C4-2B (cell line): ENCODE data around the gene HLF.
A peak's percentile ranks its signal among the peaks of the same experiment; 100 is the strongest.

Source experiments
- H3K27ac ChIP-seq: fragments of 450-650 bp; 2 replicates; pipeline ENCODE4 v1.5.1; 2017
- ZFX ChIP-seq: fragments of 450-650 bp; IDR thresholded peaks from 2 replicates; pipeline ENCODE4 v1.6.1; 2017
- TF ChIP-seq, protein P1 (sequence below): fragments of 450-650 bp; conservative IDR thresholded peaks from 2 replicates; pipeline ENCODE4 v1.5.1; 2017; ENCODE audit warnings: mild to moderate bottlenecking

HLF gene

DNA sequence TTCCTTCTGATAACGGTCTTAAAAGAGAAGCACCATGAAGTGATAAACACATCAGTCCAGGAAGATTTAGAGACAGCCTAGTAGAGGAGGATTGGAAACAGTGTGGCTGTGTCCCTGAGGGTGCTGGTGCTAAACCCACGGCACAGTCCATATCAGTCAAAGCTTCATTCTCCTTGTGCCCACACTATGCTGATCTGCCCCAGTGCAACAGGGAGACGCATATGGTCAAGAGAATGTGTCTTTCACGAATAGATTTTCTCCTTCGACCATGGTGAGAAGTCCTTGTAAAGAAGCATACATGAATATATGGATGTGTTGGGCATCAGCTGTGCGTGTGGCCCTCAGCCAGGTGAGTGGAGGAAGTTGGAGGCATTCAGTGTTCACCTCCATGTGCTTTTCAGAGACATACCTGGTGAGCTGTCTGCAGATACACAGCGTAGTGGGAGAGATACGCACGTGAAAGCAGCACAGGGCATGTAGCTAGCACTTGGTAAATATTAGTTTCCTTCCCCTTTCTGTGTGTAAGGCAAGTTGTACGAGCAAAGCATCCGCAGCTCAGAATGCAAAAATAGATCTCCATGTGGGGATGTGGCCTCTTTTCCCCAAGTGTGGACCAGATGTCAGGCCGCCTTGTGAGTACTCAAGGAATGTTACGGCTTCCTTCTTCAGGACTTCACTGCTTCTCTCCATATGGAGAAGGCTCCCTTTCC is 29.4 kb downstream of the HLF start:
- TF ChIP-seq, protein P1, sequence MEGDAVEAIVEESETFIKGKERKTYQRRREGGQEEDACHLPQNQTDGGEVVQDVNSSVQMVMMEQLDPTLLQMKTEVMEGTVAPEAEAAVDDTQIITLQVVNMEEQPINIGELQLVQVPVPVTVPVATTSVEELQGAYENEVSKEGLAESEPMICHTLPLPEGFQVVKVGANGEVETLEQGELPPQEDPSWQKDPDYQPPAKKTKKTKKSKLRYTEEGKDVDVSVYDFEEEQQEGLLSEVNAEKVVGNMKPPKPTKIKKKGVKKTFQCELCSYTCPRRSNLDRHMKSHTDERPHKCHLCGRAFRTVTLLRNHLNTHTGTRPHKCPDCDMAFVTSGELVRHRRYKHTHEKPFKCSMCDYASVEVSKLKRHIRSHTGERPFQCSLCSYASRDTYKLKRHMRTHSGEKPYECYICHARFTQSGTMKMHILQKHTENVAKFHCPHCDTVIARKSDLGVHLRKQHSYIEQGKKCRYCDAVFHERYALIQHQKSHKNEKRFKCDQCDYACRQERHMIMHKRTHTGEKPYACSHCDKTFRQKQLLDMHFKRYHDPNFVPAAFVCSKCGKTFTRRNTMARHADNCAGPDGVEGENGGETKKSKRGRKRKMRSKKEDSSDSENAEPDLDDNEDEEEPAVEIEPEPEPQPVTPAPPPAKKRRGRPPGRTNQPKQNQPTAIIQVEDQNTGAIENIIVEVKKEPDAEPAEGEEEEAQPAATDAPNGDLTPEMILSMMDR: no peak
- TF ChIP-seq ZFX: no peak
- peak overlapping the region; percentile 61 for H3K27ac ChIP-seq

DNA sequence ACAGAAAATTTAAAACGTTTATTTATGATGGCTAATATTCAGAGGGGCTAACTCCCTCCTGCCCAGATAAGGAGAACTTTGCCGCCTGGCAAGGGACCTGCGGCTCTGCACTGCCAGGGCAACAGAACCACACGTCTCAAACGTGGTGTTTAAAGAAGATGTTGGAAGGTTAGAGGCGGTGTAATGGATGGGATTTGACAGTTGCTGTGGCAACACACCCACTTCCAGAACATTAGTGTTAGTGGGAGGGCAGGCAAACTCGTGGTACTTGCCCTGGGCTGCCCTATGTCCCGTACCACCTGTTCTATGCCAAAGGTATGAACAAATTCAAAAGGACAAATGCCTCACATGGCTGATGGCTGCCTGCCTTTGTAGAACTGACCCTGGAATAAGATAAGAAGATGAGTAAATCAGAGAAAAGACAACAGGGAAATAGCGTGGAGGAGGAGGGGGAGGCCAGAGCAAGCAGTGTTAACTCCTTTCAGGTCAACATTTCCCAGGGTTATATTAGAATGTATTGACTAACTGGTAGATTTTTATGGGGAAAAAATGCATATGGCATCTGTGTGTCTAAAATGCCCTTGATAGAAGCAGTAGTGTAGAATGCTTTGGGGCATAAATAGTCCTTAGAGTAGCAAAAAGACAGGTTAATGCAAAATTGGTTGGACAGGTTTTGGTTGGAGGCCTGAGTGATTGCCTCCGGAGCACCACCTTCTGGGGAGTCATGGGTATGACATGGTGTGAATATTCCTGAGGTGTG is 30.8 kb downstream of the HLF start:
- TF ChIP-seq, protein P1: peak; percentile 91
- no peak for TF ChIP-seq ZFX
- H3K27ac ChIP-seq: peak overlapping the region; percentile 64

GRCh38 chr17:55296171-55296695 is 31.5 kb downstream of the HLF start:
- H3K27ac ChIP-seq: peak overlapping the region; percentile 64; the same call in 1 of the 2 replicates
- TF ChIP-seq, protein P1: peak; percentile 69
- TF ChIP-seq ZFX: no peak

DNA sequence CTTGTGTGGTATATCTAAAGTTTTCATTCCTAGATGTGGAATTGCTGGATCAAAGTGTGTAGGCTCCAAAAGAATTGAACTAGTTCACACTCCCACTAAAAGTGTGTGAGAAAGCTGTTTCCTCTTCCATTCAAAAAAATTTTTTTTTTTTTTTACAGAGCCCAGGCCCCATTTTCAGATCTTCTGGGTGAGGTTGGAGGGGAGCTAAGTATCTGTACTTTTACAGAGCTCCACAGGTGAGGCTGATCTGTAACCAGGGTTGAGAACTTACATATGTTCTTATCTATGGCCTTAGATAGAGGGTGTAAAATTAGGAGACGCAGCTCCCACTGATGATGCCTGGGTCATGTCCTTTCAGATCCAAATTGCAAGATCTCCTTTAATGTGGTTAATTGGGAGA is 31.9 kb downstream of the HLF start:
- no peak overlapping the region for H3K27ac ChIP-seq

DNA sequence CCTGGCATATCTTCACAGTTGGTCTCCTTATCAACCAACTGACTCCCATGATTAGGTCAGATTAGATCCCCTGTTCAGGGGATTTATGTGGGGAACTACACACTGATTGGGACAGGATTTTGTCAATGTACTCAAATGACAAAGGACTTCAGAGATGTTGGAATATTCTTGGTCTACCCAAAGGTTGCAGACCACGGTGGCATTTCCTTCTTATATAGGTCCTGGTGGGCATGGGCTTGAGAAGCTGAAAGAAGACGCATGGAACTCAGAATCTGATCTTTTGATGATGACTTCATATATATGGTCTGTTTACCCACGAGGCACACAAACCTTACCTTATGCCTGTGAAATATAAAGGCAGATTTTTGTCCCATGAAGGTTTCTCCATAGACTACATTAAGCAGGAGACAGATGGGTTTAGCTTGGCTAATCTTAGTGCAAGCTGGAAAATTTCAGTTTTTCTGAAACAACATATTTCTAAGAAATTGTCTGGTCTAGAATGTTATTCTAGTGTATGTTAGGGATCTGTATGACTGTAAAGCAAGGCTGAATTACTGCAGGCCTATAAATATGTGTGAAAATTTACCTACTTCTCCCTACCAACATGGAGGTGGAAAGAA is 33.5 kb downstream of the HLF start:
- TF ChIP-seq, protein P1: no peak
- H3K27ac ChIP-seq: no peak overlapping the region

More for the DNA sequence above, 31.9 kb downstream of the HLF start:
- TF ChIP-seq ZFX: no peak
- TF ChIP-seq, protein P1: no peak

DNA sequence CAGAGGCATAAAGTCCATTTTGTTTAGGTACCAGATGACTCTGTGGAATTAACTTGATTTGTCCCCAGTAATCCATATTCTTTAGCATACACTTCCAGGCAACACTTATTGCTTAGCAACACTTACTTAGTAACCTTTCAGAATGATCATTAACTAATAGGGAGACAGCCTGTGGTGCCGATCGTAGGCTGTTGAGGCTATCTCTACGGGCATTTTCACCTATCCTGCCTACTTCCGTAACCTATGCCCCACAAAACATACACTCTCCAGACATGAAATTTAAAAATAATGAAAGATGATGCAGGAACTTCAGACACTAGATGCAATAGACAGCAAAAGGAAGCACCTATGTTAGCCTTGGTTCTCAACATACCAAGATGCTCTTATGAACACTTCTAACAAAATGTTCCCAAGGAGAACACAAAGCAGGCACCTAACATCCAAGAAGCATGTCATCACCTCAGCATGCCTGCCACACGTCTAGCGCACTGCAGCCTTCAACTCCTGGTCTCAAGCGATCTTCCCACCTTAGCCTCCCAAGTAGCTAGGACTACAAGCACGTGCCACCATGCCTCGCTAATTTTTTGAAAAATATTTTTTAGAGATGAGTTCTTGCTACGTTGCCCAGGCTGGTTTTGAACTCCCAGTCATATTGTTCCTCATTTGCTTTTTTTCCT is 34.5 kb downstream of the HLF start:
- TF ChIP-seq, protein P1: no peak
- no peak for TF ChIP-seq ZFX

More for the DNA sequence above, 34.5 kb downstream of the HLF start:
- H3K27ac ChIP-seq: no peak overlapping the region
